ENCODE data around the gene AHCYL2.

- TF ChIP-seq CEBPB (IDR thresholded peaks at IDR 0.05; ENCODE audit: low read depth): no peak
- no peak for TF ChIP-seq POLR2A (IDR thresholded peaks at IDR 0.05; ENCODE audit: borderline replicate concordance, extremely low read depth, insufficient read depth, insufficient read length)
- no peak for TF ChIP-seq MAX (IDR thresholded peaks at IDR 0.05)
- TF ChIP-seq CTCF (IDR thresholded peaks at IDR 0.05 in 2 of 3, conservative IDR thresholded peaks at IDR 0.05 in 1 of 3; ENCODE audit: borderline replicate concordance in 1 of 3, insufficient read depth in 1 of 3, low read depth in 2 of 3, low read length in 2 of 3): no peak
- no peak for TF ChIP-seq ATF3 (IDR thresholded peaks at IDR 0.05)
- no peak for TF ChIP-seq REST (IDR thresholded peaks at IDR 0.05; ENCODE audit: low read depth)
- no peak for TF ChIP-seq SRF (IDR thresholded peaks at IDR 0.05; ENCODE audit: low read depth)
These were observed 12.7 kb upstream of the AHCYL2 start for GRCh38 chr7:129212126-129212525.

All from HCT116 (cell line).